Spleen (tissue), 7 donors: Measurements from ENCODE around the gene AGPAT3.

Experiments used
- CTCF ChIP-seq, 11 experiments: fragments of 200-600 bp in 7 of 11; fragments of 450-650 bp in 4 of 11; sonication (generic) in 4 of 11; IDR thresholded peaks in 8 of 11; conservative IDR thresholded peaks in 3 of 11; 1 replicate in 7 of 11; 2 replicates in 4 of 11; pipeline versions ENCODE4 v1.4.0 to v1.8.0; 2016 to 2021; ENCODE audit warnings: antibody characterized with exemption in 11 of 11, inconsistent platforms in 4 of 11, mild to moderate bottlenecking in 1 of 11
- POLR2A ChIP-seq, 3 donors: fragments of 450-650 bp; IDR thresholded peaks; one replicate each; pipeline ENCODE4 v1.5.1; 2017; ENCODE audit warnings: antibody characterized with exemption in 3 of 3, mild to moderate bottlenecking in 1 of 3
- donor health status: DM: no; HTN: no; CAD: no; lungs with moderate emphysema.
- donor health status: DM: no; HTN: no; CAD: no.
- donor health status: DM: no; HTN: no; CAD: no.

DNA sequence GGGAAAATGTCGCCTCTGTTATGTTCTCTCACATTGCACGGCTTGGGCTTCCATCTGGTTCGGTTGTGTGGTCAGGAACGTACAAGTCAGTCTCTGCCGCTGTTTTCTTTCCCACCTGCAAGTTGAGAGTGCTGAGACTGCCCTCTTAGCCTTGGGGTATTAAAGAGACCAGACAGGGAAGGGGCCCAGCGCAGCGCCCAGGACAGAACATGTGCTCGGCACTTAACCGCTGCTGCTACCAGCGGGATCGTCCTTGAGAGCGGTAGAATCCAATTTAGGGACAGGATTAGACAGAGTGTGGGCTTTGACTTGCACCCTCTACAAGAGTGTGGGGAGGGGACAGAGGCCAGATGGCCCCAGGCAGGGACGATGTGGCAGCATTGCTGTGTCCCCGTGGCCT lies 17.7 kb upstream of the AGPAT3 start:
- TF ChIP-seq CTCF (IDR thresholded peaks at IDR 0.05 in 8 of 11, conservative IDR thresholded peaks at IDR 0.05 in 3 of 11) = no peak
- TF ChIP-seq POLR2A (IDR thresholded peaks at IDR 0.05) = no peak
